Activated effector memory CD4-positive, alpha-beta T cell treated with Interleukin-2 at 50 U/mL for 16 hours (primary cell): Measurements from ENCODE around the gene FOXP1.

Source experiments
- DNase-seq: peaks from one replicate; pipeline ENCODE4 v3.0.0-alpha.2; 2020

Gene FOXP1

DNA sequence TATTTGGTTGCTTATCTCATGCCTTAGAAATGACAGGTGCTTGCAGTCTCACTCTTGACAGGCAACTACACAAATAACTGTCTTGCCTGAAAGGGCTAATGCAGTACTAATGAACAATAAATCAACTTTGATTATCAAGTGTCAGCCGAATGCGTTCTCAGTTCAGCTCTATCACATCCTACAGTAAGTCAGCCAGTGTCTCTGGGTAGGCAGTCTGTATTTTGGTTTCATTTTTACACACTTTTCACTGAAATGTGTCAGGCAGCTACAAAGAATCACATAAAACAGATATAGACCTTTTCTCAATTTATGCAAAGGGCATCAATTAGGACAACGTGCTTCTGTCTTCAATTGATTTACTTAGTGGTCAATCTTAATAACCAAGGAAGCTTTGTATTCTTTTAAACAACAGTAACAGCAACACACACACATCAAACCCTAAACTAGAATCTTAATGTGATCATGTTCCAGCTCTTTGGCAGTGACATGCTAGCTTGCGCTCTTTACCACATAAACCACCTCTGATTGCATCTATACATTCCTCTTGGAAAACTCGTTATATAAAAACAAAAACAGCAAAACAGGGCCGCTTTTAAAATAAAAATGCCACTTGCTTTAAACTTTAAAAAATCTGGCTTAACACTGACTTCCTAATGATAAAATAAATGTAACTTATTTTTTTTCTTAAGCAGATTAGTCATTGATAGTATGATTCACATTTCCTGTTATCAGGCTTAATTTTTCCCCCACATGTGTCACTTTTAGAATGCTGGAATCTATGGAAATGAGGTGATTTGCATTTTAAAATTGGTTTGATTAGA, 520.4 kb downstream of the FOXP1 start:
- no peak for DNase-seq

DNA sequence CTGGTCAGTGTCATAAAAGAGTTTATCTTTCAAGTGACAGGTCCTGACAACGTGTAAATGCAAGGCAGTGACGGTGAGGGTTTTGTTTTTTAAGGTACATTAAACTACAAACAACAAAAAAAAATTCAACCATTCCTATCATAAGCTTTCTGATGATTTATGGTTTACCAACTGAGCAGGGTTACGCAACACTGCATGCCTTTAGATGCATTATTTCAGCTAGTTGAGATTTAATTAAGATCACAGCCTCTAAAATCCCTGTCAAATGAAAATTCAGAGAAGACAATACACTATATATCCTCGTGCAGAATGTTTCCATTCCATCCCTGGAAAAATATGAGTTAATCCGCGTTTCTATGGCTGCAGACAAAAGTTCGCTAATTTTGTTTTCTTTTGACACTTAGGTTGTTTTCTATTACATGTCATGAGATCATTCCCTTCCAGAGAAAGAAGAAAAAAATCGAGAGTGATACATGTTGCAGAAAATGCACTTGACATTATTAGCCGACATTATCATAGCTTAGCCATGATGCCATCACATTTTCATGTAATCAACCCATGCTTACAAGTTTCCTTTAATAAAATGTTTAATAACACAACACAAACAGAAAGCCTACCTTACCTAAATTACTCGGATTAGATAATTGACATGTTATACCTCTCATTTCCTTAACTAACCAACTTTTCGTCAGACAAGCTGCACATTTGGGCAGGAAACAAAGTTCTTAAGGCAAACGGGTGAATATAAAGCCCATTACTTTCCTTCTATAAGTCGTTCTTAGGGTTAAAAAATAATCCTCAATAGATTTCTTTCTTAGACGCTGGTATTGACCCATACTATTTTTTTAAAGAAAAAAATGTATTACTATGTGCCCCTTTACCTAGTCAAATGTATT, 521.2 kb downstream of the FOXP1 start:
- no peak for DNase-seq

DNA sequence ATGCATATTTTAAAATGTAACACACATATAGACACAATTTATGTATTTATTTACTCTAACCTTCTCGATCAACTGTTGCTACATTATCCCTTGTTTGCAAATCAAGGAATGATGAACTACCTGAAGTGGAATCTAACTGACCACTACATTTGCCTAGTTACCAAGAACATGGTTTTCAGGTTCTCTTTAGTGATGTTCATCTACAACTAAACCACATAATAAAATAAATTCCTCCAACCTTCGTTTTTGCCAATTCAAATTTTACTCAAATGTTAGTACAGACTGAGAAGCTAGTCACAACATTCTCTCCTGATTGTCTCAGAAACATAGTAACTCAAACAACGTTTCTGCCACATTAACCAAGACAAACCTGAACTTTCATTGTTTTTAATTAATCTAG, 521.9 kb downstream of the FOXP1 start:
- no peak for DNase-seq

DNA sequence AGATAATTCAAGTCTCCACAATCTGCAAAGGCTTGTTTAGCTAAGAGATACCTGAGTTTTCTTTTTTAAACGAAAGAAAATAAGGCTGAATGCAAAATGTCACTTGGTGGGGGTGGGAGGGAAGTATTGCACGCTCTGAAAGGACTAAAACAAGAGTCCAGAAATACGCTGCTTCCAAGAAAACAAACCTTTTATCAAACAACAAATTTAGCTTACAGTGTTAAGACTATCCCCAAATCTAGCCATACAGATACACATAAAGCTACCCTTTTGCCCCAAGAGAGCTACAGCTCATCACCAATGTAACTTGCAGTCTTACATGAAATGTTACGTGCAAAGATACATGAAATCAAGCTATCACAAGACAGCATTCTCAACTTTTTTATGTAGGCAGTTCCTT, 522.5 kb downstream of the FOXP1 start:
- no peak for DNase-seq

DNA sequence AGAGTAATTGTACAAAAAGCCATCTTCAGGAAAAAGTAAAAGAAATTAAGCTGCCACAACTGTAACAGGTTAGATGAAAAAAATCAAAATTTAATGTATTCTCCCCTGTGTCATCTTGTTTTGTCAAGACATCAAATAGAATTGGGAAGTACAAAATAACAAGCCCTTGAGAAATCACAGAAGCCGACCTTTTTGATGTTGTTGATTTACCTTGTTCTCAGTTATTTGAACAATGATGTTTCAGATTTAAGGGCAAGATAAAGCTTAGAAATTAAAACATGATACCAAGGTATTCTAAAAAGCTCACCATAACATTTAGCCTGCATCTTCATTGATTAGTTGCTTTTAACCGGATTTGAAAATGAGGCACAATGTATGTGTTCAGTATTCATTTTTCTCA, 523.0 kb downstream of the FOXP1 start:
- no peak for DNase-seq

DNA sequence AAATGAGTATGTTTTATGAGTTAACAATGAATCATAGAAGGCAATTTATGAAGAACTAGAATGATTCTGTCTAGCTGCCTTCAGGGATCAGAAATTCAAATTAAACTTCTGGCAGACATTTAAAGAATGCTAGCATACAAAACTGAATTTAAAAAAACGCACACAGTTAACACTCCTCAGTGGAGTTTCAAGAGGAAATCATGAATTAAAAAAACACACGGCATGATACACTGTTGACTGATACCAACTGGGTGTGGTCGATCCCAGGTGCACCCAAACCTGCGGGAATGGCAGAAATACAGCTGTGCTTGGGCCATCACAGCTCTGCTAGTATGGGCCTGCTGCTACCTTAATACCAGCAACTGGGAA, 526.0 kb downstream of the FOXP1 start:
- DNase-seq = no peak

DNA sequence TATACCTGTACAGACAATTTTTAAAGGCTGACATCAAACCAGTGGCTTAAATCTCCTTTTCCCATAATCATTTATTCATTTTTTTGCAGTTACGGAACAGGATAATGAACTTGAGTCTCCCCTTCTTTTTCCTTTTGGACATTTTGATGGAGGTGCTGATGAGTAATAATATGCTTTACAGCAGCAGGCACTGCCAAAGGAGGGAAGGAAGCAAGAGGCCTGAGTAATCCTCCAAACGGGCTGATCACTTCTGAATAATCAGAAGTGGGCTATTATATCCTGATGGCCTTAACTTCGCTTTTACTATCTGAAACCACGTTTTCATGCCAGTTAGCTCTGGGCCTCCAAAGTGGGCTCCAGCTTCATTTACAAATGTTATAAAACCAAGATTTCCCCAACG, 527.2 kb downstream of the FOXP1 start:
- no peak for DNase-seq

DNA sequence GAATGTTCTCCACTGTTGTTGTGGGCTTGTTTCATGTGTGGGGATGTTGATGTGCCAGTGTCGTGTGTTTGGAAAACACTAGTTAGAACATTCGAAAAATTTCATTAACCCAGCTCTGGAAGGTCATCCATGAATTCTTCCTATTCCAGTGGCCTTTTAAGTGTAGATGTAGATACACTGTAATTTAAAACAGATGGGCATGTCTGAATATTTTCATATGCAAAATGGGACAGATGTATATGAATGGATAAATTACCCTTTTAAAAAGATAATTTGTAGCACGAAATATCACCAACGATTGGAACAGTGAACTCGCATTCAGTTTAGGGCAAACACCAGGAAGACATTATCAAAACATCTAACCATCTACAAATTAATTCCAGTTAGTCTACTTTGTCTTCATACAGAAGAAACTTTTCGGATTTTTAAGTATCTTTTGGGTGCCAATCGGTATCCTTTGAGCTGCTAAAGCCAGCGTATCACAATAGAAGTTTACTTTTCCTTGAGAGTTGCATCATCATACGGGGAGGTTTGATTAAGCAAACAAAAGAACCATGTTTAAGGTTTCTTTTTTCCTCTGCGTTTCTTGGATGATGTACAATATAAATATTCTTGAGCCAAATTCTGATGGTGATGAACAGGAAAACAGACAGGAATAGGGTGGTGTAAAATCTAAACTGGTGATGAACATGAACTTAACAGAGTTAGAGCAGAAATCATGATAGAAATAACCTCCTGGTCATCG, 528.1 kb downstream of the FOXP1 start:
- no peak for DNase-seq

DNA sequence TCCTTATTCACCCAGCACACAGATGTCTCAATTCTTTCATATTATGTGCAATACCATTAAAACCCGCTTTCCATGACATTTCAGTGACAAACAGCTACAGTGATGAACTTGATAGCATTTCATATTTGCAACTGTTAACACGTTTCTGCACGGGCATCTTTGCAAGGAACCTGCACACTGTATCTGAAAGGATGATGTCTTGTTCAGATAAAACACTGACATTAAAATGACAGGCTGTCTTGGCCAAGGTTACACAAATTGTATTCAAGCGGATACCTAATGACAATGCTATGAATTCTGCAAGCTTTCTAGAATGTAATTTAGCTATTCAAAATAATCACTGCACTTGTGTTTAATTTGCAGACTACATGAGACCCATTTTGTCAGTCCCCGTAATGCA, 529.2 kb downstream of the FOXP1 start:
- no peak for DNase-seq

DNA sequence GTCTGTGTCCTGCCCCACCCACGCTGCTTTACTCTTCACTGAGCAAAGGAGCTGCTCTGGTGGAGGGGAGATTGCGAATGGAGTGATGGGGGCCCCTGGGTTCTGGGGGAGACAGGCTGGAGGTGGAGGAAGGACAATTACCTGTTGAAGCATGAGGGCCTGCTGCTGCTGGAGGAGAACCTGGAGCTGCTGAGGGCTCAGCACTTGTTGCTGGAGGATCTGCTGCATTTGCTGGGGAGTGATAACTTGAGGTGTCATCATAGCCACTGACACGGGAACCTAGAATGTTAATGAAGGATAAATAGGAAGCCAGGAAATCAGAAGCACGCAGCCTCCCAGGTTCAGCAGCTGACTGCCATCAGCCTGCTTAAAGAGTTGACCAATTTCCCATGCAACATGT, 530.0 kb downstream of the FOXP1 start:
- DNase-seq = no peak

DNA sequence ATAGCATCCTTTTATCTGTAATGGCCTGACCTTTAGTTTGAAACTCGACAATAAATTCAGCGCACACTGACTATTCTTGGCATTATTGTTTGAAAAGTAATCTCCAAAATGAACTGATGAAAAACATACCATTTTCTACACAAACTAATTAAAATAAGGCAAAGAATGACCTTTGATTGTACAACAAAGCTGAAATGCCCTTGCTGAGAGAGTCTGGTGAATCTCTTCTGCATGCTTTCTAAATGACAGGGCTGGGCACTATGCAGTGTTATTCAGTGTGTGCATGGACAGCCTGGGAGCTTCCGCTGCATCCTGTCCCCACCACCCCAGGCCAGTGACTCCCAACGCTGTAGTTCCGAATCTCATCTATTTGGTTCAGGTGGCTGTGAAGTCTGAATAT, 530.8 kb downstream of the FOXP1 start:
- DNase-seq = no peak

DNA sequence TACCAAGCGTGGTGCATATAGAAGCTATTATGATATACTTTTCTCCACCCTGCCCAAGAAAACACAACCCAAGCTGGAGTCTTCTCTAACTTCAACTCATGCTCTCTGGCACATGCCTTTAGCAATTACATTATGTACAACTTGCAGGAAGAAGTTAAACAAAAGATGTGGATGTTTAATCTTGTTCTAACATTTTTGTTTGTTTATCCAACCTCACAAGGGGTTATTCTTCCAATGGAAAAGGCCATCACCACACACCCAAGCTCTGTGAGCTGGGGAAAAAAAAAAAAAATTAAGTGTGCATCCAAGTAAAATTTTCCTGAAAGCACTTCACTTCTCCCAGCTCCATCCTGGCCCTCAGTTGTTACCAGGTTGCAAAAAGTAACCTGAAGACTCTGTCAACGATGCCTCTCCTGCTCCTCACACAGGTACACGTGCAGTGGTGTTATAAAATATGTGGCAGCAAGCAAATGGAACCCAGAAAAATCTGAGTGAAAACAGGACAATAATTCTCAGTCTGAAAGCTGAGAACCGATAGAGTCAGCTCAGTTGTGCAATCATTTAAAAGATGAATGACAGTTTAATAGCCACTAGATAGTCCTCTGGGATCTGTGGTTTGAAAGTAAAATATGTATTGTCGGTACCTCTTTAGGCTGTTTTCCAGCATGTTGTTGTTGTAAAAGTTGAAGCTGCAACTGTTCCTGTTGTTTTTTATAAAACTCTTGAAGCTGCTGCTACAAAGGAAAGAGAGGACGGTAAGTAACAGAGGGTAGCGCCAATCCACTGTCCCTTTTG, 531.4 kb downstream of the FOXP1 start:
- no peak for DNase-seq

DNA sequence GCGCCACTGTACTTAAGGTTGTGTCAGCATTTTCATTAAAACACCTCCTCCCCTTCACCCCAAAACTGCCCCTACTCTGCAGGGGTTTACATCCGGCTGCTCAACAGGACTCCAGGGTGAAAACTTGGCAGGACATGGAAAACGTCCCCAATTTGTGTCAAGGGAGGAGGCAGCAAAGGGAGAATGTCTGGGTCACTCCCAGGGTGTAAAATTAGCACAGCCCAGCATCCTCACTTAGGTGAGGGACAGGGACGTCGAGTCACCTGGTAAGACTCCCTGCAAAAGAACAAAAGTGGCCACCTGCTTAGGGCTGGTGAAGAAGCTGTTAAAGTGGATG, 532.3 kb downstream of the FOXP1 start:
- DNase-seq = no peak

DNA sequence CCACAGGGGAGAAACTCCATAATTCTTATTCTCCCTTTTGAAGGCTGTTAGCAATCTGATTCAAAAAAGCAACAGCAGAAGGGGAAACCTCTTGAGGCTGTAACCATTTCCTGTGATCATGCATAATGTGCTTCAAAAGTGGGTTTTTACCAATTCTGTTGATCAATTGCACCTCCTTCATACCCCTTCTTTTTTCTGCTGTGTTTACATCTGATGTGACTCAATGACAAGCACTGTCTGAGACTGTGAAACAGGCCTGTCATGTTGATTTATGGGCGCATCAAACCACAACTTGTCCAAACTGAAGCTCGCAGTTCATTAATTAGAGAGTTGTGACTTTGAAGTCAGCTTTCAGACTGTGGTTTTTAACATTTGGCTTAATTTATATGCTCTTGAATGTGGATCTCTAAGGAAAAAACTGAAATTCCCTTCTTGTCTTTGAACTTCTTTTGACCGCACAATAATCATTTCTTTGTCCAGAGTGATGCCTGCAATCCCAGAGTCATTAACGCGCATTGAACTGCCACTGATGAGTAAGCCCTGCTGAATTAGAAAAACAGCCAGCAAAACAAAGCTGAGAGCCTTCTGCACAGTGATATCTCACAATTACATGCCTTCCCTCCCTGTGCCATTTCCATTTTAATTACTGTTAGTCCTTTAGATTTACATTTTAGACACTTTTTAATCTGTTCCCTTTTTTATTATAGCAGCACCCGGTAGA, 532.8 kb downstream of the FOXP1 start:
- DNase-seq = no peak

DNA sequence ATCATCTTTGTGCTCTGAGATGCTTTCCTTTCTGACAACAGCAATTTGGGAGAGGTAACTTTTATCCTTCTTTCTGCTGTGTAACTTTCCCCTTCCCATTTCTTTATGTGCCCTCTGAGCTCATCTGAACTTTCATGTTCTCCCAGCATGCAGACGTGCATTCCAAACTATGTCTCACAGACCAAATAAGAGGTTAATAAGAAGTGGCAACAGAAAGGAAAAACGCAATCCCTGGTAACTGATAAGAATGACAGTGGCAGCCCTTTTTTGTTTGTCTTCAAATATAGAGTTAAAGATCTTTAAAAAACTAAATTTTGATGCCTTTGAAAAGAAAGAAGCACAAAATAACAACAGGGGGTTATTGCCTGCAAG, 533.4 kb downstream of the FOXP1 start:
- no peak for DNase-seq

DNA sequence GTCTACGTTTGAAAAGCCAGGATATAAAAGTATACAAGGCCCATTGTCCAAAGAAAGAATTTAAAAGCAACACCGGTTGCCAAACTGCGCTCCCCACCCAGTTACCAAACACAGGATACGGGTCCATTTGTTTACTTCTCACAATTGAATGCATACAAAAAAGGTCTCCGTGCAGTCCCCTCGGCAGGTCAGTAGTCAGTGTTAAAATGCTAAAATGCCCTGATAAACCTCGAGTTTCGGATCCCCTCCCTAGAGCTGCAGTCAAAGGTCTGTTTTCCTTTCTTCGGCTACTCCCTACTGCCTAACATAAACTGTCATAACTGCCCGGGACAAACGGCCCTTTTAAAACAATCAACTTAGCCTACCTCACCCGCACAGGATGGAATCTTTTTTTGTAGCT, 534.6 kb downstream of the FOXP1 start:
- no peak for DNase-seq

DNA sequence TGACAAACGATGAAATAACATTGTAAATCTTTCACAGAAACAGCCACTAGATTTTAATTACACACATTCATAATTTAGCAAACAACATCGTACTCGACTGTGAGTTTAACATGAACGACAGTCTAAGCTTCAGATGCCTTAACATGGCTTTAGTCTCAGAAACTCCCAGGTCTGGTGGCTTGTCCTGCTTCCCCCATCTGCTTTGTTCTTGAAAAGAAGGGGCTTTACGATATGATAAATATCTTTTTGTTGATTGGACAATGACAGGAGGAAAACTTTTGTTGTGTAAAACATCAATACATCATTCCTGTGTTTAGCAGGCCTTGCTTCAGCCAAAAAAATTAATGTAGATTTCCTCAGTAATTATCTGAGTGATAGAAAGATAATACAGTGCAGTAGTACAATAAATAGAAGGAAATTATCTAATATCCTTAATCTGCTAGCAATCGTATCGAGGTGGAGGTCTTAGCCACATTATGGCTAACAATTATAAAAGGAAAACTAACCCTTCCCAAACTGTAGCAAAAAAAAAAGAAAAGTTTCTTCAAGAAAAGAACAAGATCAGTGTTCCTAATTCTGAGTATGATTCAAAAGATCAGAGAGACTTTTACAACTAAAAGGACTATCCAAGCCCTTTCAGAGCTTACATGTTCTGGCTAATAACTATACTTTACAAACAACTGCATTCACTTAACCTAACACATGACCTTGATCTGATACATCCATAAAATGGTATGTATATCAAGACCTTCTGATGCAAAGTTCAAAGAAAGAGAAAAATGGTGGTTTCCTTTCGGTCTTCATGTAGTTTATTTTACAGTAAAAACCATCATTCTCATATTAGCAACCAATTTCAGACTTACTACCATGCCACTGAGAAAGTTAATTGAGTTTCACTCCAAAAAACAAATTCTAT, 535.7 kb downstream of the FOXP1 start:
- no peak for DNase-seq

DNA sequence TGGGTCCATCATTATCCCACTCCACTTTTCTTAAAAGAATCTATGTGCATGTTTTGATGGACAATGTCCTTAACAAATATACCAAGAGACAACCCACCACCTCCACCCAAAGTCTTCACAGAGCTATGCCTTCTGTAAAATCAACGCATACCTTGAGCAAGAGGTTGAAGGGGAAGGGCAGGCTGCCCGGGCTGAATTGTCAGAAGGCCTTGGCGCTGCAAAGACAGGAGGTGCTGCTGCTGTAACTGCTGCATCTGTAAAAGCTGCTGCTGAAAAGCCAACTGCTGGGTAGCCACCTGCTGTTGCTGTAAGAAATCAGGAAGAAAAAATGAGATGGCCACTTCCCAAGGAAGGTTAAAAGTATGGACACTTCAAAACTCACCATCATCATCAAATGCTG, 536.7 kb downstream of the FOXP1 start:
- no peak for DNase-seq

DNA sequence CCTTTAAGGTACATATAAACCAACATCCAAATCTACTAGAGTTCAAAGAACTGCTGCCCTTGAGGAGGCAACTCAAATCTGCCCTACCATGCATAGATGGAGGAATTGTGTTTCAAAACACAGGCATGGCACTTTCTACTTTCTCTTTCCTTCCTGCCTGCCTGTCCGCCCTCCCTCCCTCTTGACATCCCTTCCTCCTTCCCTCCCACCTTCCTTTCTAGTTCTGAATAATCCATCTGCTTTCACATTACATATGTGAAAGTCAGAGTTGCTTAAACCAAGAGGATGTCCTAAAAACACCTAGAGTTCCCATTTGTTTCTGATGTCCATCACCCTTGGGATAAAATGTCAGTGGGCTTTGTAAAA, 537.6 kb downstream of the FOXP1 start:
- no peak for DNase-seq

DNA sequence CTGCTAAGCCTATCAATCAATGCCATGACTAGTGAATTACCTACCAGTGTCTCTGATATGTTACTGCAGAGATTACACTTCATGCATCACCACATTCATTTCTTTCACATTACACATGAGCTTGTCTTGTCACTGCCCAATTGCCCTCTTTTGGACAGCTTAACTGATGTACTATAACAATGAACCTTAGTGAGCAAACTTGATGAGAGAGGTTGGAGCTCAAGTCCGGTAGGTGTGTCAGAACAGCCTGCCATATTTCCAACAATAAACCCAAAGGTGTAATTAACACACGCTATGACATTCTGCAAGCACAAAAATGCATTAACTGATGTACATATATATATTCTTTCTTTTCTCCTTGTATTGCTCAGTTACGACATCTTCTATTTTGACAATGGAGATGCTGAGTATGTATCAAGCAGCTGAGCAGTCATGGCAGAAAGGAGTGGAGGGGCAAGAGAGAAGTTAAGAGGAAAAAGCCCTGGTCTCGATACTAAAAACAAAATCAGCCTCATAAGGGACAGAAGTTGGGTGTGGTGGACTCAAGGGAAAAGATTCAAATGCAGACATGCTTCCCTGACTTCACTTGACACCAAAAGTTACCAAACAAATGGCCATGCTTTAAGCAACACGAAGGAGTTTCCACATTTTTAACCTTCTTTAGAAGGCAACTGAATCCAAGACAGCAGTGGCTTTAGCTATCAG, 538.2 kb downstream of the FOXP1 start:
- DNase-seq = no peak

DNA sequence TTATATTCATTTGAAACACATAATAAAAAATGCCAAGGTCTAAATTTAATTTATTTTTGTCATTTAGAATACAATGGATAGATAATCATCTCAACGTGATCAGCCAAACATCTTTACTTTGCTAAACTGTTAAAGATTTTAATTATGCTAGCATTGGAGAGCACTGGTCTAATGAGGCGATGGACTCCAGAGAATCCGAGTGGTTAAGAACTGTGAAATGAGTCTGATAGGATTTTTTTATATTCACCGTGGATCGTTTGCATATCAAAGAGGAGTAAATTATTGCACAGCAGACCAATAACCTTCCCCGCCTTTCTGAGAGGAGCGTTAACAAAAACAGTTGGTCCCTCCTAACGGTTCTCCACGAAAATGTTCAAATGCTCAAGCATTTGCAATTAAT, 540.8 kb downstream of the FOXP1 start:
- DNase-seq = no peak
